GM12878 (cell line): Measurements from ENCODE around the gene TMEM266.

ENCODE experiments used
- CHD1 ChIP-seq: IDR thresholded peaks from 2 replicates; pipeline ENCODE4 v1.6.1; 2012; ENCODE audit warnings: low read depth, low read length, improper control_type of control experiment
- NFIC ChIP-seq: IDR thresholded peaks from 2 replicates; pipeline ENCODE4 v1.6.1; 2012; ENCODE audit warnings: low read depth, mild to moderate bottlenecking, inconsistent platforms, low read length, moderate library complexity
- POLR2A ChIP-seq: IDR thresholded peaks from 2 replicates; pipeline ENCODE4 v1.6.1; 2011; ENCODE audit warnings: low read depth, mild to moderate bottlenecking, low read length
- RFX5 ChIP-seq: IDR thresholded peaks from 2 replicates; pipeline ENCODE4 v1.6.1; 2011; ENCODE audit warnings: low read depth, low read length, improper control_type of control experiment
- TAF1 ChIP-seq: IDR thresholded peaks from 2 replicates; pipeline ENCODE4 v1.6.1; 2011; ENCODE audit warnings: mild to moderate bottlenecking, low read depth, low read length, borderline replicate concordance
- TARDBP ChIP-seq: IDR thresholded peaks from 2 replicates; pipeline ENCODE4 v1.6.1; 2016; ENCODE audit warnings: borderline replicate concordance
- TF ChIP-seq, protein P1 (sequence below): IDR thresholded peaks from 2 replicates; pipeline ENCODE4 v1.6.1; 2011; ENCODE audit warnings: low read depth, low read length, improper control_type of control experiment, borderline replicate concordance
- TF ChIP-seq, protein P2 (sequence below), 3 experiments: IDR thresholded peaks in 2 of 3; conservative IDR thresholded peaks in 1 of 3; 2 replicates each; pipeline ENCODE4 v1.5.1; 2011; ENCODE audit warnings: low read depth in 3 of 3, low read length in 3 of 3, mild to moderate bottlenecking in 3 of 3, control low read depth in 2 of 3, moderate library complexity in 2 of 3, inconsistent platforms in 1 of 3, mixed read lengths in 1 of 3; ENCODE audit not compliant: control insufficient read depth in 2 of 3, insufficient read depth in 1 of 3; ENCODE audit errors: extremely low read depth in 1 of 3
- TF ChIP-seq, protein P3 (sequence below): IDR thresholded peaks from 2 replicates; pipeline ENCODE4 v1.6.1; 2011; ENCODE audit warnings: borderline replicate concordance, low read depth, mild to moderate bottlenecking, moderate library complexity, low read length; ENCODE audit not compliant: insufficient read depth, poor library complexity, severe bottlenecking
- TF ChIP-seq, protein P4 (sequence below): fragments of 450-650 bp; formaldehyde crosslinking; IDR thresholded peaks from 2 replicates; pipeline ENCODE4 v1.4.0; 2022; ENCODE audit warnings: mild to moderate bottlenecking, moderate library complexity

DNA sequence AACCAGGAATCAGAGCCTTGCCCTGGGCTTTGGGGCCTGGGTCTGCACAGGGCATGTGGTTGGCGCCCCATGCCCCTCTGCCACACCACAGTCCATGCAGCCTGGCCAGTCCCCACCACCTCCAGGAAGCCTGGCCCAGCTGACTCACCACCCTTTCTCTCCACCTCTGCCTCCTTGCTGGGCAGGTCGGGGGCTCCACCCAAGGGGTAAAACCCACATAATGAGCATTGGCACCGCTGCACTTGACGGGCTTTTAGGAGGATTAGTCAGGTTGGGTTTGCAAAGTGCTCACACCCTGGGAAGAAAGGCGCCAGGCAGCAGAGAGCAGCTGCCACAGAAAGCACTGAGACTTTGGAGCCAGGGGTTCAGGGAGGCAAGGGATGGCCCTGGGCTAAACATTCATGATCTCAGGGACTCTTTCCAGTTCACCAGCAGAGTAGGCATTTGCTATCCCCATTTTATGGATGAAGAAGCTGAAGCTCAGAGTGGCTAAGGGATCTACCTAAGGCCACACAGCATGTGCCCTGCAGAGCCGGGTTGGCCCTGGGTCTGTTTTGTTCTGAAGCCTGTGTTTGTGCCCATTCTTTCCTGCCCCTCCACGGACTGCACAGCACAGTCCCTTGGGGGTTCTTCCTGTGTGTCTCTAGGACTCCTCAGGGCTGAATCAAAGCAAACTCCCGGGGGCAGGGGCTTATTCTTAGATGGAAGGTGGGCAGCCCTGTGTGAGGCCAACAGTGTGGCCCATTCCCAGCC, 138.1 kb downstream of the TMEM266 start:
- TF ChIP-seq NFIC (no peak), TAF1 (no peak), POLR2A (no peak), TARDBP (no peak), CHD1 (no peak), RFX5 (no peak)
- TF ChIP-seq, protein P1, sequence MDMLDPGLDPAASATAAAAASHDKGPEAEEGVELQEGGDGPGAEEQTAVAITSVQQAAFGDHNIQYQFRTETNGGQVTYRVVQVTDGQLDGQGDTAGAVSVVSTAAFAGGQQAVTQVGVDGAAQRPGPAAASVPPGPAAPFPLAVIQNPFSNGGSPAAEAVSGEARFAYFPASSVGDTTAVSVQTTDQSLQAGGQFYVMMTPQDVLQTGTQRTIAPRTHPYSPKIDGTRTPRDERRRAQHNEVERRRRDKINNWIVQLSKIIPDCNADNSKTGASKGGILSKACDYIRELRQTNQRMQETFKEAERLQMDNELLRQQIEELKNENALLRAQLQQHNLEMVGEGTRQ = no peak
- TF ChIP-seq, protein P2, sequence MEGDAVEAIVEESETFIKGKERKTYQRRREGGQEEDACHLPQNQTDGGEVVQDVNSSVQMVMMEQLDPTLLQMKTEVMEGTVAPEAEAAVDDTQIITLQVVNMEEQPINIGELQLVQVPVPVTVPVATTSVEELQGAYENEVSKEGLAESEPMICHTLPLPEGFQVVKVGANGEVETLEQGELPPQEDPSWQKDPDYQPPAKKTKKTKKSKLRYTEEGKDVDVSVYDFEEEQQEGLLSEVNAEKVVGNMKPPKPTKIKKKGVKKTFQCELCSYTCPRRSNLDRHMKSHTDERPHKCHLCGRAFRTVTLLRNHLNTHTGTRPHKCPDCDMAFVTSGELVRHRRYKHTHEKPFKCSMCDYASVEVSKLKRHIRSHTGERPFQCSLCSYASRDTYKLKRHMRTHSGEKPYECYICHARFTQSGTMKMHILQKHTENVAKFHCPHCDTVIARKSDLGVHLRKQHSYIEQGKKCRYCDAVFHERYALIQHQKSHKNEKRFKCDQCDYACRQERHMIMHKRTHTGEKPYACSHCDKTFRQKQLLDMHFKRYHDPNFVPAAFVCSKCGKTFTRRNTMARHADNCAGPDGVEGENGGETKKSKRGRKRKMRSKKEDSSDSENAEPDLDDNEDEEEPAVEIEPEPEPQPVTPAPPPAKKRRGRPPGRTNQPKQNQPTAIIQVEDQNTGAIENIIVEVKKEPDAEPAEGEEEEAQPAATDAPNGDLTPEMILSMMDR (IDR thresholded peaks at IDR 0.05 in 2 of 3, conservative IDR thresholded peaks at IDR 0.05 in 1 of 3; ENCODE audit: control insufficient read depth in 2 of 3, extremely low read depth in 1 of 3, insufficient read depth in 1 of 3, low read depth in 3 of 3, low read length in 3 of 3) = no peak
- TF ChIP-seq, protein P3, sequence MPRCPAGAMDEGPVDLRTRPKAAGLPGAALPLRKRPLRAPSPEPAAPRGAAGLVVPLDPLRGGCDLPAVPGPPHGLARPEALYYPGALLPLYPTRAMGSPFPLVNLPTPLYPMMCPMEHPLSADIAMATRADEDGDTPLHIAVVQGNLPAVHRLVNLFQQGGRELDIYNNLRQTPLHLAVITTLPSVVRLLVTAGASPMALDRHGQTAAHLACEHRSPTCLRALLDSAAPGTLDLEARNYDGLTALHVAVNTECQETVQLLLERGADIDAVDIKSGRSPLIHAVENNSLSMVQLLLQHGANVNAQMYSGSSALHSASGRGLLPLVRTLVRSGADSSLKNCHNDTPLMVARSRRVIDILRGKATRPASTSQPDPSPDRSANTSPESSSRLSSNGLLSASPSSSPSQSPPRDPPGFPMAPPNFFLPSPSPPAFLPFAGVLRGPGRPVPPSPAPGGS = no peak
- TF ChIP-seq, protein P4, sequence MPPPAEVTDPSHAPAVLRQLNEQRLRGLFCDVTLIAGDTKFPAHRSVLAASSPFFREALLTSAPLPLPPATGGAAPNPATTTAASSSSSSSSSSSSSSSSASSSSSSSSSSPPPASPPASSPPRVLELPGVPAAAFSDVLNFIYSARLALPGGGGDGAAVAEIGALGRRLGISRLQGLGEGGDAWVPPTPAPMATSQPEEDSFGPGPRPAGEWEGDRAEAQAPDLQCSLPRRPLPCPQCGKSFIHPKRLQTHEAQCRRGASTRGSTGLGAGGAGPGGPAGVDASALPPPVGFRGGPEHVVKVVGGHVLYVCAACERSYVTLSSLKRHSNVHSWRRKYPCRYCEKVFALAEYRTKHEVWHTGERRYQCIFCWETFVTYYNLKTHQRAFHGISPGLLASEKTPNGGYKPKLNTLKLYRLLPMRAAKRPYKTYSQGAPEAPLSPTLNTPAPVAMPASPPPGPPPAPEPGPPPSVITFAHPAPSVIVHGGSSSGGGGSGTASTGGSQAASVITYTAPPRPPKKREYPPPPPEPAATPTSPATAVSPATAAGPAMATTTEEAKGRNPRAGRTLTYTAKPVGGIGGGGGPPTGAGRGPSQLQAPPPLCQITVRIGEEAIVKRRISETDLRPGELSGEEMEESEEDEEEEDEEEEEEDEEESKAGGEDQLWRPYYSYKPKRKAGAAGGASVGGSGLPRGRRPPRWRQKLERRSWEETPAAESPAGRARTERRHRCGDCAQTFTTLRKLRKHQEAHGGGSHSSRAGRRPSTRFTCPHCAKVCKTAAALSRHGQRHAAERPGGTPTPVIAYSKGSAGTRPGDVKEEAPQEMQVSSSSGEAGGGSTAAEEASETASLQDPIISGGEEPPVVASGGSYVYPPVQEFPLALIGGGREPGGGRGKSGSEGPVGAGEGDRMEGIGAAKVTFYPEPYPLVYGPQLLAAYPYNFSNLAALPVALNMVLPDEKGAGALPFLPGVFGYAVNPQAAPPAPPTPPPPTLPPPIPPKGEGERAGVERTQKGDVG (CRISPR knock-in tag) = no peak
